HG03378 (cell line): ENCODE results near the gene MGMT.

Experiments used
- ATAC-seq: cut with Tn5 transposase; IDR thresholded peaks from one replicate; pipeline ENCODE4 v1.9.1; 2021; ENCODE audit warnings: mild to moderate bottlenecking, moderate library complexity; ENCODE audit not compliant: unreplicated experiment

The MGMT gene

GRCh38 chr10:129704786-129705525, 237.9 kb downstream of the MGMT start:
- no peak for ATAC-seq

DNA sequence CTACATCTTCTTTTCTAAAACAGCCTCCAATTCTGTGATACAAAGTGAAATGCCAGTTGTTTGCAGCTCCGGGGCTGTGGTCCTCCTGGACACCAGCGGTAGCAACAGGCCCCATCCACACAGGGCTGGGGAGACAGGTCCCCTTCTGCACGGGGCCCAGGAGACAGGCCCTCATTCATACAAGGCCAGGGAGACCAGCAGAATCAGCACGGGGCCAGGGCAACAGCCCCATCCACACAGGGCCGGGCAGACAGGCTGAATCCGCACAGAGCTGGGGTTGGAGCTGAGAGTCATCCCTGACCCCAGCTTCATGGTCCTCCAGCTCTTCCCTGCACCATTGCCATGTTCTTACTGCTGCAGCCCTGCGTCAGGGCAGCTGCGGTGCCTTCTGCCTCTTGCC, 238.6 kb downstream of the MGMT start:
- ATAC-seq, result no peak

GRCh38 chr10:129706081-129706480, 239.0 kb downstream of the MGMT start:
- ATAC-seq, result no peak

DNA sequence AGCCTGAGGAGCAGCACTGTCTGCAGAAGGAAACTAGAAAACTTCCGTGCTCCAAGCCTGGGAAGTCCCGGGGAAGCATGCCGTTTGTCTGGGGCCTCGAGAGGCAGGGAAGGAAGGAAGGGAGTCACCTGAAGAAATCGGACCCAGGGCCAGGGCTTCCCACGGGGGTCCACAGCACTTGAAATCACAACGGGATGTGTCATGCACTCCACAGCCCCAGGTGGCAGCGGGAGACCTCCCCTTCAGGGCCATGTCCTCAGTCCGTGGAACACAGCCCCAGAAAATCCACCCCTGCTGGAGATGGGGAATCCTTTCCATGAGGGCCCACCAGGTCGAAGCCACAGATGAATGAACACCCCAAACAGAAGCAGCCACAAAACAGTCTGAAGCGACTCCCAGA, 239.5 kb downstream of the MGMT start:
- ATAC-seq, result no peak

DNA sequence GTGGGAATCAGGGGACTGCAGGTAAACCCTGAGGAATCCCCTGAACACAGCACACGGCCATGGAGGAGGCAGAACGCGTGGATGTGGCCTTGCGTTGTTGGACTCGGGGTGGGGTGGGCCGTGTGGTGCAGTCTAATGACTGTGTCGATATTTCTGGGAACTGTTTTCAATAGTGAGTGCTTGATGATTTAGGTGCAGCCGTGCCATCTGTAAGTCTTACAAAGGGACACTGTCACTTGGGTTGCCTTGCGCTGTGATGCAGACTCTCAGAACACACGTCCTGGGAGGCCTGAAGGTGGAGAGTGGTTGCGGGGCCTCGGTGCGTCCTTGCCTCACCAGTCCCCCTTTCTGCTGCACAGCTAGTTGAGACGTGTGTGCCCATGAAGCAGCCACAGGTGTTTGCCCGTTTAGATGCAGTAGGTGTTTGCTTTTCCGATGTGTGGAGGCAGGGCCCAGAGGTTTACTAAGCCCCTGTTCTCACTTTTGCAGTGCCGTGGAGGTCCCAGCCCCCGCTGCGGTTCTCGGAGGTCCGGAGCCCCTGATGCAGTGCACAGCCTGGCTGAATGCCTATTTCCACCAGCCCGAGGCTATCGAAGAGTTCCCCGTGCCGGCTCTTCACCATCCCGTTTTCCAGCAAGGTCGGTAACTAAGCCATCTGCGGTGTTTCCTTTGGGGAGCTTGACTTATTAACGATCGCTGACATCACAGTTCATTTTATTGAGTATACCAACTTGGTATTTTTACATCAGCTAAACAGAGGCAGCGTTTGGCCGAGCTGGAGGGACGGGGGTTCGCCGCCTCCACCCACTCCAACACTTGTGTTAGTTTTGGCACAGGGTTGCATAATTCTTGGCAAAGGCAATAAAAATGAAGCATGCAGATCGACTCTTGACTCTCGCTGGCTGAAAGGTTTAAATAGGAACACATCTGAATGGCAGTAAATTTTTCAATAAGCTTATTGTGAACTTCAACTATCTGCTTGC, 240.7 kb downstream of the MGMT start:
- ATAC-seq, result no peak

DNA sequence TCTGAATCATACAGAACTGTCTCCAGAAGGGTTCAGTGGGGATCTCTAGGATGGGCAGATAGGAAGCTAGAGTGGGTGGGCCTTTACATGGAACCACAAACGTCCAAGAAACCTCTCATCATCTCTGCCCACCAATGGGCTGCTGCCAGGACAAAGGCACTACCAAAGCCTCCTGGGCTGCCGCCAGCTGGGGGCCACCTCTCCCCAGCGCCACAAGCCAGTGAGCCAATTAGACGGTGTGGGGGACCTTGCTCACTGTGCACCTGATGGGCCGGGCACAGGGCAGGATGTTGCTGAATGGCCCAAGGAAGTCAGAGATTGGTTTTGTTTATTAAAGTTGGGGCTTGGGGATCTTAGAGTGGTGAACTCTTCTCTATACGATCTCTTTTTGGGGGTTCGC, 242.1 kb downstream of the MGMT start:
- ATAC-seq, result no peak

DNA sequence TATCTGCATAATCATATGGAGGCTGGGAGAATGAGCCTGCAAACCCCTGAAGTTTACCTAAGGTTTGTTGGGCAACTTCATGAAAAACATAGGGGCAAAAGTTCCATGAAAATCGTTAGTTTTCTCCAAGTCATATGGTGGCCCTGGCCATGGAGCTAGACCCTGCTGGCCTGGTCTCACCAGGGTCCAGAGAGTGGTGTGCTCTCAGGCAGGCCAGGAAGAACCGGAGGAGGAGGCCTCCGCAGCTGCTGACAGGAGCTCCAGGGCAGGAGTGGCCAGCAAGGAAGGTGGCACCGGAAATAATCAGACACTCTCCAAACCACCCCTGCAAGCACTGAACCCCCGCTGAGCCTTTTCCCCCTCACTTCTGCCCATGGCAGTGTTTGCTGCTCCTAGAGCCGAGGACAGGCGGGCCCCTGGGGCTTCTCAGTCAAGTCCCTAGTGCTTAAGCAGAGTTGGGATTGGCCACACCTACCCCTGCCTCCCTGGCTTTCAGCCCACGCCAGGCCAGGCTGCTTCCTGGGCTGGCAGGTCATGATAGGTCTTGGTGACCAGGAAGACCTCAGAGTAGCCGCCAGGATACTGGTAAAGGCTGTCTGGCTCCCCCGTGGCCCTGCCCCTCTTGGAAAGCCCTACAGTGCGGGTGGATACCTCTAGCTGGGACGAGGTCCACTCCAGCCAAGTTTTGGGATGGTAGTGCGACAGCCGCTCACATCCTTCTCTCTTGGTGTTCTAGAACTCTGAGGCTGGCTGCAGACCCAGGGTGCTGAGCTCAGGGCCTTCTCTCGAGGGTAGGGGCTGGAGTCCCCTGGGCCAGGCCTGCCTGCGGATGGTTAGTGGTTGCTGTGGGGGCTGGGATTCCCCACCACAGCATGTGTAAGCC, 242.8 kb downstream of the MGMT start:
- no peak for ATAC-seq

DNA sequence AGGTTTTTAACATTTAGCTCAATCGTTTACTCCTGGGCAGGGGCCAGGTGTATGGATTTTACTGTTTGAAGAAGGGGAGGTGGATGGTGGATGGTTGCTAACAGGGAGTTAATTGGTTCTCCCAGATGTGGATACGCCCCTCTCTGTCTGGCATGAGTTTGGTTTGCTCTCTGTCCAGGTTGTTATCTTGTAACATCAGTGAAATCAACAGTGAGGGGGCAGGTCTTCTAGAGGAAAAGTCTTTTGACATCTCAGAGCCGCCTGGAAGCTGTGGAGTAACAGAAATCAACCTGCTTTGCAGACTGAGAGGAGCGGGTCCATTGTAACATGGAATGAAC, 243.4 kb downstream of the MGMT start:
- ATAC-seq, result no peak

- no peak for ATAC-seq
These were observed 244.2 kb downstream of the MGMT start for GRCh38 chr10:129711291-129711690.

DNA sequence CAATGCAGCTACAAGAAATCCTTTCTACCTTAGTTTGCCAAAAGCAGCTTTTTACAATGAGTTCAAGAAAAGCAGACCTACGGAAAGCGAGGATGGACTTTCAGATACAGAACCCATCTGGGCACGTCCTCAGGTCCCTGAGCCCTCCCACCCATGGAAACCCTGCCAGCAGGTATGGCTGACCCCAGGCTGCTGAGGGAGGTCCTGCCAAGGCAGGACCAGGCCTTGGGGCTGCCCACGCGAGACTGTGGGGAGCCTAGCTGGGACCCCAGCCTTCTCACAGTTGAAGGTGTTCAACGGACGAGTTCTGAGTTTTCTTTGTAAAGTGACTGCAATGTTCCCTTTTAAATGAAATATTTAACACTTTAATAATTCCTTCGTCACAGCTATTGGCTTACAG, 245.0 kb downstream of the MGMT start:
- ATAC-seq, result no peak

- ATAC-seq, result no peak
These were observed 246.7 kb downstream of the MGMT start for GRCh38 chr10:129713659-129714265.

GRCh38 chr10:129715805-129716204, 248.8 kb downstream of the MGMT start:
- ATAC-seq, result no peak

- no peak for ATAC-seq
These were observed 249.2 kb downstream of the MGMT start for GRCh38 chr10:129716211-129716681.

GRCh38 chr10:129716881-129717280, 249.8 kb downstream of the MGMT start:
- no peak for ATAC-seq

GRCh38 chr10:129717816-129718547, 250.9 kb downstream of the MGMT start:
- ATAC-seq, result no peak

GRCh38 chr10:129718548-129719414, 251.7 kb downstream of the MGMT start:
- no peak for ATAC-seq

GRCh38 chr10:129719415-129719739, 252.3 kb downstream of the MGMT start:
- ATAC-seq, result no peak

- no peak for ATAC-seq
These were observed 253.0 kb downstream of the MGMT start for GRCh38 chr10:129719889-129720590.
